Endothelial cell of umbilical vein (primary cell): ENCODE measurements around the gene CCDC85B.

Experiments used
- EZH2 ChIP-seq: IDR thresholded peaks from 2 replicates; pipeline ENCODE4 v1.6.1; 2012; ENCODE audit warnings: borderline replicate concordance, low read depth, mild to moderate bottlenecking, moderate library complexity, low read length, inconsistent platforms; ENCODE audit not compliant: severe bottlenecking
- JUN ChIP-seq: IDR thresholded peaks from 2 replicates; pipeline ENCODE4 v1.6.1; 2011; ENCODE audit warnings: borderline replicate concordance, low read depth; ENCODE audit not compliant: insufficient read length, insufficient read depth
- MYC ChIP-seq: IDR thresholded peaks from one replicate; pipeline ENCODE4 v1.6.1; 2011; ENCODE audit warnings: mild to moderate bottlenecking, low read depth, low read length
- POLR2AphosphoS5 ChIP-seq: IDR thresholded peaks from 2 replicates; pipeline ENCODE4 v1.6.1; 2012; ENCODE audit warnings: low read depth, mild to moderate bottlenecking, control low read depth, low read length, moderate library complexity; ENCODE audit not compliant: insufficient read depth
- TF ChIP-seq, protein P1 (sequence below), 2 donors: IDR thresholded peaks; 1 replicate in 1 of 2; 2 replicates in 1 of 2; pipeline ENCODE4 v1.5.1; 2011; ENCODE audit warnings: low read length in 2 of 2, mild to moderate bottlenecking in 2 of 2, moderate library complexity in 2 of 2, control low read depth in 1 of 2, inconsistent platforms in 1 of 2, low read depth in 1 of 2; ENCODE audit not compliant: insufficient read depth in 1 of 2; ENCODE audit errors: extremely low read depth in 1 of 2
- TF ChIP-seq, protein P2 (sequence below): IDR thresholded peaks from 2 replicates; pipeline ENCODE4 v1.6.1; 2011; ENCODE audit not compliant: insufficient read depth, insufficient read length

DNA sequence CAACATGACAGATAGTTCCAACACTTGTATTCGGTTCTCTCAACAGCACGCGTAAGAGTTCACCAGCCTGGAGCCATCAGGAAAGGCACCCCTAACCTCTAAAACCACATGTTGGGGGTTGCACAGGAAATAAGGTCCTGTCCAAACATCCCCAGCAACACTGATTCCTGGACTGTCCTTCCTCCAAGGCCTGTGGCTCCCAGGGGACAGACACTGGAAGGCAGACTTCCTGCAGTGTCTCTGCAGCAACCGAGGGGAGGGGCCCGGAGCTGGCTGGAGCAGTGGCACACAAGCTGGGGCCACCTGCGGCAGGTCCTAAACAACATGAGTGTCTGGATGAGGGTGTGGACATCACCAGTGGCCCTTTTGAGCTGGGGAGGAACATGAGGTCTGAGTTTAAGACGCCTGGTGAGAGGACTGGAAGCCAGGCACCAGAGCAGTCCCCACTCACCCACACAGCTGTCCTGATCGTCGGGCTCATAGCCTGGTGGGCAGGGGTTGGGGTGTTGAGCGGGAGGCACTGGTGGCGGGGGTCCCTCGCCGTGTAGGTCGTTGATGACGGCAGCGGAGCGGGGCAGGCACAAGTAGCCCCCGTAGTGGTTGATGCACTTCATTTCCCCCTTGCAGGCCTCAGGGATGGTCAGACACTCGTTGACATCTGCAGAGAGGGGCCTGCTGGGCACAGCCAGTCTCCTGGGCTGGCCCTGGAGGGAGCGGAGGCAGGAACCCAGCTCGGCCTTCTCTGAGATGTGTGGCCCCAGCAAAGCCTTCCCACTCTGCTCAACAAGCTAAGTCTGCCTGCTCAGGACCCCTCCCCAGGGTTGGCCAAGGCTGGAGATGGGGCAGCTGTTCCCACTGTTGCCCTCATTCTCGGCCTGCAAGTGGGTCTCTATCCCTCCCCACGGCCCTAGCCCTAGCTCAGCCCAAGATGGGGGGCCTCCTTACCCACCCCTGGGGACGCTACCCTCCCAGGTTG, 19.5 kb upstream of the CCDC85B start:
- TF ChIP-seq, protein P1, sequence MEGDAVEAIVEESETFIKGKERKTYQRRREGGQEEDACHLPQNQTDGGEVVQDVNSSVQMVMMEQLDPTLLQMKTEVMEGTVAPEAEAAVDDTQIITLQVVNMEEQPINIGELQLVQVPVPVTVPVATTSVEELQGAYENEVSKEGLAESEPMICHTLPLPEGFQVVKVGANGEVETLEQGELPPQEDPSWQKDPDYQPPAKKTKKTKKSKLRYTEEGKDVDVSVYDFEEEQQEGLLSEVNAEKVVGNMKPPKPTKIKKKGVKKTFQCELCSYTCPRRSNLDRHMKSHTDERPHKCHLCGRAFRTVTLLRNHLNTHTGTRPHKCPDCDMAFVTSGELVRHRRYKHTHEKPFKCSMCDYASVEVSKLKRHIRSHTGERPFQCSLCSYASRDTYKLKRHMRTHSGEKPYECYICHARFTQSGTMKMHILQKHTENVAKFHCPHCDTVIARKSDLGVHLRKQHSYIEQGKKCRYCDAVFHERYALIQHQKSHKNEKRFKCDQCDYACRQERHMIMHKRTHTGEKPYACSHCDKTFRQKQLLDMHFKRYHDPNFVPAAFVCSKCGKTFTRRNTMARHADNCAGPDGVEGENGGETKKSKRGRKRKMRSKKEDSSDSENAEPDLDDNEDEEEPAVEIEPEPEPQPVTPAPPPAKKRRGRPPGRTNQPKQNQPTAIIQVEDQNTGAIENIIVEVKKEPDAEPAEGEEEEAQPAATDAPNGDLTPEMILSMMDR (IDR thresholded peaks at IDR 0.05; ENCODE audit: extremely low read depth in 1 of 2, insufficient read depth in 1 of 2, low read depth in 1 of 2, low read length in 2 of 2) = no peak
- TF ChIP-seq JUN (no peak), POLR2AphosphoS5 (no peak), EZH2 (no peak), MYC (no peak)
- TF ChIP-seq, protein P2, sequence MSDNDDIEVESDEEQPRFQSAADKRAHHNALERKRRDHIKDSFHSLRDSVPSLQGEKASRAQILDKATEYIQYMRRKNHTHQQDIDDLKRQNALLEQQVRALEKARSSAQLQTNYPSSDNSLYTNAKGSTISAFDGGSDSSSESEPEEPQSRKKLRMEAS = no peak
